ENCODE data around the gene MED22.
"Not testable (repeated sequence)": the region's sequence is repeated elsewhere in the genome, so short reads cannot be mapped to it uniquely, and the experiment has no call there.

MED22 gene

GRCh38 chr9:133303266-133304157 is 44.4 kb downstream of the MED22 start:
- Histone ChIP-seq H4K8ac (ENCODE audit: low read length) (no peak overlapping the region), H2BK15ac (ENCODE audit: low read depth, poor library complexity, severe bottlenecking) (no peak overlapping the region), H2BK120ac (ENCODE audit: low read depth, low read length) (no peak overlapping the region), H3K79me1 (replicated peaks; ENCODE audit: low read length, poor library complexity, severe bottlenecking) (no peaks in the 10 kb centered on the region), H3K27ac (ENCODE audit: low read length, poor library complexity, severe bottlenecking) (no peak overlapping the region), H2BK5ac (ENCODE audit: low read depth, low read length, poor library complexity, severe bottlenecking) (no peak overlapping the region), H3K36me3 (ENCODE audit: control insufficient read depth in 1 of 2, insufficient read depth in 2 of 2, low read depth in 1 of 2, low read length in 2 of 2) (no peaks in the 10 kb centered on the region), H3K18ac (ENCODE audit: low read depth in 1 of 2, low read length in 2 of 2) (no peak overlapping the region), H2AFZ (ENCODE audit: low read depth, low read length) (no peak overlapping the region), H3K9ac (ENCODE audit: low read length) (no peak overlapping the region), H2AK5ac (ENCODE audit: low read length, severe bottlenecking) (no peak overlapping the region), H3K23ac (ENCODE audit: low read length in 2 of 2) (no peak overlapping the region), H3K4me2 (ENCODE audit: low read length, poor library complexity, severe bottlenecking) (no peak overlapping the region), H3K9me3 (ENCODE audit: control insufficient read depth, low read length) (no peaks in the 10 kb centered on the region), H3K4me1 (ENCODE audit: control insufficient read depth, insufficient read depth, low read depth, low read length) (peaks cover 12% of the 10 kb centered on the region), H4K91ac (ENCODE audit: low read length) (no peak overlapping the region), H3K27me3 (ENCODE audit: control insufficient read depth in 1 of 2, insufficient read depth in 1 of 2, low read length in 2 of 2) (peaks cover 6 to 66% of the 10 kb centered on the region in 2 experiments), H3K14ac (ENCODE audit: low read length in 2 of 2) (no peak overlapping the region), H3K4me3 (ENCODE audit: insufficient read depth in 1 of 2, low read depth in 1 of 2, low read length in 2 of 2) (no peak overlapping the region), H2BK12ac (ENCODE audit: low read length in 2 of 2) (no peak overlapping the region), H3K4ac (ENCODE audit: low read depth in 1 of 2, low read length in 2 of 2) (no peak overlapping the region)
- 74% methylated on average over 20 of the region's 26 CpGs for WGBS
- DNase-seq: no peak

GRCh38 chr9:133301253-133302230 is 46.4 kb downstream of the MED22 start:
- H3K79me1 ChIP-seq (replicated peaks; ENCODE audit: low read length, poor library complexity, severe bottlenecking): no peaks in the 10 kb centered on the region
- H2BK5ac ChIP-seq (ENCODE audit: low read depth, low read length, poor library complexity, severe bottlenecking): no peak overlapping the region
- H2AFZ ChIP-seq (ENCODE audit: low read depth, low read length): no peak overlapping the region
- no peak overlapping the region for H2BK15ac ChIP-seq (ENCODE audit: low read depth, poor library complexity, severe bottlenecking)
- no peak overlapping the region for H2BK120ac ChIP-seq (ENCODE audit: low read depth, low read length)
- no peak overlapping the region for H4K91ac ChIP-seq (ENCODE audit: low read length)
- no peak overlapping the region for H3K4ac ChIP-seq (ENCODE audit: low read depth in 1 of 2, low read length in 2 of 2)
- WGBS: 87% methylated on average over 13 of the region's 13 CpGs
- no peak overlapping the region for H3K9ac ChIP-seq (ENCODE audit: low read length)
- H3K4me1 ChIP-seq (ENCODE audit: control insufficient read depth, insufficient read depth, low read depth, low read length): peaks cover 9% of the 10 kb centered on the region
- no peak overlapping the region for H3K4me2 ChIP-seq (ENCODE audit: low read length, poor library complexity, severe bottlenecking)
- H3K18ac ChIP-seq (ENCODE audit: low read depth in 1 of 2, low read length in 2 of 2): no peak overlapping the region
- H2AK5ac ChIP-seq (ENCODE audit: low read length, severe bottlenecking): no peak overlapping the region
- H3K14ac ChIP-seq (ENCODE audit: low read length in 2 of 2): no peak overlapping the region
- H4K8ac ChIP-seq (ENCODE audit: low read length): no peak overlapping the region
- no peak for DNase-seq
- no peak overlapping the region for H3K4me3 ChIP-seq (ENCODE audit: insufficient read depth in 1 of 2, low read depth in 1 of 2, low read length in 2 of 2)
- H2BK12ac ChIP-seq (ENCODE audit: low read length in 2 of 2): no peak overlapping the region
- H3K9me3 ChIP-seq (ENCODE audit: control insufficient read depth, low read length): no peaks in the 10 kb centered on the region
- no peak overlapping the region for H3K23ac ChIP-seq (ENCODE audit: low read length in 2 of 2)
- no peaks in the 10 kb centered on the region for H3K36me3 ChIP-seq (ENCODE audit: control insufficient read depth in 1 of 2, insufficient read depth in 2 of 2, low read depth in 1 of 2, low read length in 2 of 2)
- no peak overlapping the region for H3K27ac ChIP-seq (ENCODE audit: low read length, poor library complexity, severe bottlenecking)
- H3K27me3 ChIP-seq (ENCODE audit: control insufficient read depth in 1 of 2, insufficient read depth in 1 of 2, low read length in 2 of 2): peaks cover 6 to 58% of the 10 kb centered on the region in 2 experiments

- H3K36me3 ChIP-seq (ENCODE audit: control insufficient read depth in 1 of 2, insufficient read depth in 2 of 2, low read depth in 1 of 2, low read length in 2 of 2); H4K91ac ChIP-seq (ENCODE audit: low read length); H4K8ac ChIP-seq (ENCODE audit: low read length); H2BK12ac ChIP-seq (ENCODE audit: low read length in 2 of 2); H3K18ac ChIP-seq (ENCODE audit: low read depth in 1 of 2, low read length in 2 of 2); H3K27ac ChIP-seq (ENCODE audit: low read length, poor library complexity, severe bottlenecking); H3K4me2 ChIP-seq (ENCODE audit: low read length, poor library complexity, severe bottlenecking); H3K4me3 ChIP-seq (ENCODE audit: insufficient read depth in 1 of 2, low read depth in 1 of 2, low read length in 2 of 2); H2BK5ac ChIP-seq (ENCODE audit: low read depth, low read length, poor library complexity, severe bottlenecking); H3K9me3 ChIP-seq (ENCODE audit: control insufficient read depth, low read length); H3K4me1 ChIP-seq (ENCODE audit: control insufficient read depth, insufficient read depth, low read depth, low read length); H2AK5ac ChIP-seq (ENCODE audit: low read length, severe bottlenecking); H3K14ac ChIP-seq (ENCODE audit: low read length in 2 of 2); H2BK15ac ChIP-seq (ENCODE audit: low read depth, poor library complexity, severe bottlenecking); H2BK120ac ChIP-seq (ENCODE audit: low read depth, low read length); H2AFZ ChIP-seq (ENCODE audit: low read depth, low read length); H3K79me1 ChIP-seq (replicated peaks; ENCODE audit: low read length, poor library complexity, severe bottlenecking); H3K9ac ChIP-seq (ENCODE audit: low read length); H3K4ac ChIP-seq (ENCODE audit: low read depth in 1 of 2, low read length in 2 of 2); H3K23ac ChIP-seq (ENCODE audit: low read length in 2 of 2); DNase-seq: not testable (repeated sequence)
- peaks cover 6 to 52% of the 10 kb centered on the region in 2 experiments for H3K27me3 ChIP-seq (ENCODE audit: control insufficient read depth in 1 of 2, insufficient read depth in 1 of 2, low read length in 2 of 2)
- 91% methylated on average over 16 of the region's 16 CpGs for WGBS
Measured at GRCh38 chr9:133299996-133300395, 47.9 kb downstream of the MED22 start.

GRCh38 chr9:133294257-133294656 is 53.7 kb downstream of the MED22 start:
- Histone ChIP-seq H3K27ac (ENCODE audit: low read length, poor library complexity, severe bottlenecking) (no peak overlapping the region), H3K18ac (ENCODE audit: low read depth in 1 of 2, low read length in 2 of 2) (no peak overlapping the region), H2AK5ac (ENCODE audit: low read length, severe bottlenecking) (no peak overlapping the region), H3K27me3 (ENCODE audit: control insufficient read depth in 1 of 2, insufficient read depth in 1 of 2, low read length in 2 of 2) (peaks cover 3 to 22% of the 10 kb centered on the region in 2 experiments), H3K4me1 (ENCODE audit: control insufficient read depth, insufficient read depth, low read depth, low read length) (no peaks in the 10 kb centered on the region), H2BK12ac (ENCODE audit: low read length in 2 of 2) (no peak overlapping the region), H4K8ac (ENCODE audit: low read length) (no peak overlapping the region), H2BK5ac (ENCODE audit: low read depth, low read length, poor library complexity, severe bottlenecking) (no peak overlapping the region), H2AFZ (ENCODE audit: low read depth, low read length) (no peak overlapping the region), H3K9me3 (ENCODE audit: control insufficient read depth, low read length) (peaks cover 36% of the 10 kb centered on the region), H3K4me2 (ENCODE audit: low read length, poor library complexity, severe bottlenecking) (no peak overlapping the region), H3K4ac (ENCODE audit: low read depth in 1 of 2, low read length in 2 of 2) (no peak overlapping the region), H2BK15ac (ENCODE audit: low read depth, poor library complexity, severe bottlenecking) (no peak overlapping the region), H3K14ac (ENCODE audit: low read length in 2 of 2) (no peak overlapping the region), H3K9ac (ENCODE audit: low read length) (no peak overlapping the region), H2BK120ac (ENCODE audit: low read depth, low read length) (no peak overlapping the region), H3K4me3 (ENCODE audit: insufficient read depth in 1 of 2, low read depth in 1 of 2, low read length in 2 of 2) (no peak overlapping the region), H4K91ac (ENCODE audit: low read length) (no peak overlapping the region), H3K36me3 (ENCODE audit: control insufficient read depth in 1 of 2, insufficient read depth in 2 of 2, low read depth in 1 of 2, low read length in 2 of 2) (no peaks in the 10 kb centered on the region), H3K23ac (ENCODE audit: low read length in 2 of 2) (no peak overlapping the region), H3K79me1 (replicated peaks; ENCODE audit: low read length, poor library complexity, severe bottlenecking) (no peaks in the 10 kb centered on the region)
- DNase-seq: no peak
- 88% methylated on average over 1 of the region's 1 CpG for WGBS

Data from mesenchymal stem cell (in vitro differentiated cells and primary cell).